Measurements from ENCODE around the gene KRTAP5-6.
A peak's percentile ranks its signal among the peaks of the same experiment; 100 is the strongest.
"Not testable (repeated sequence)": the region's sequence is repeated elsewhere in the genome, so short reads cannot be mapped to it uniquely, and the experiment has no call there.

The KRTAP5-6 gene

GRCh38 chr11:1696608-1697570 is at the start of gene KRTAP5-6:
KRTAP5-6 (plus strand) TSS chr11:1697195; CDS start chr11:1697246, 51 bp downstream.
- no peak for DNase-seq

- DNase-seq, result no peak
These were observed 48.9 kb upstream of the KRTAP5-6 start for GRCh38 chr11:1647901-1648652.

DNA sequence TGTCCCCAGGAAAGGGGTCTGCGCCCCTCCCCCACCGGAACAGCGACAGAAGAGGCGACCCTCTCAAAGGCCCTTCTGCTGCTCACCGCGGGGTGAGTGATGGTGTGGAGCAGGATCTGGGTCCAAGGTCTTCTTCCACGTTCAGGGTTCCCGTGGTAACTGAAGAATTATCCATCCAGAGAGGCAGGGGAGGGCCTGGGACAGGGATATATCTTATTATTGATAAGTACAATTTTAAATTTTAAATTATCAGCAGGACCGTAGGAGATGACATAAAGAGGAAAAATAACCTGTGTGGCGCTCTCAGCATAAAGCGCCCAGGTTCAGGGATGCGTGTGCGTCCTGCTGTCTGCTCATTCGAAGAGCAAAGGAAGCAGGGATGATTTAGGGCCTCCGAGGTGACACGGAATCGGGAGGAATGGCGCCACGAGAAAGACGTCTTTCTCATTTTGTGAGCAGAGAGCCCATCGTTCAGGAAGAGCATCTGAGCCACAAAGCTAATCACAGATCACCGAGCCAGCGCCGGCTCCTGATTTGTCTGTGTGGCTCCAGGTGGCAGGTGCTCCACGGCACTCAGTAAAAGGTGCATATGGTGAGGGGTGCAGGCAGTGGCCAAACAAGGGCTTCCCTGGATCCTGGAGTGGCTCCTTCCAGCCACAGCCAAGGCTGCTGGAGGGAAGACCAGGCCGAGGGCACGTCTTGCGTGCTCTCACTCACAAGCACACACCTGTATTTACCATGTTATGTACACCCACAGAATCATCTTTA is 48.2 kb upstream of the KRTAP5-6 start:
- DNase-seq, result no peak

- no peak for DNase-seq
These were observed 46.7 kb upstream of the KRTAP5-6 start for GRCh38 chr11:1650034-1650917.

DNA sequence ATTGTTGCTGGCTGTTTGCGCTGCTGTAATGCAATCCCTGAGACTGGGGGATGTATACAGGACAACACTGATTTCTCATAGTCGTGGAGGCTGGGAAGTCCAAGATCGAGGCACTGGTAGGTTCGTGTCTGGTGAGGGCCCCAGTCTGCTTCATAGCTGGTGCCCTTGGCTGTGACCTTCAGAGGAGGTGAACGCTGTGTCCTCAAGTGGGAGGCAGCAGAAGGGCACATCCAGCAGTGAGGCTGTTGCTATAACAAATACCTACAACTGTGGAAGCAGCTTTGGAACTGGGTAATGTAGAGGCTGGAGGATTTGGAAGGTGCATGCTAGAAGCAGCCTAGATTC is 46.1 kb upstream of the KRTAP5-6 start:
- DNase-seq, result no peak

DNA sequence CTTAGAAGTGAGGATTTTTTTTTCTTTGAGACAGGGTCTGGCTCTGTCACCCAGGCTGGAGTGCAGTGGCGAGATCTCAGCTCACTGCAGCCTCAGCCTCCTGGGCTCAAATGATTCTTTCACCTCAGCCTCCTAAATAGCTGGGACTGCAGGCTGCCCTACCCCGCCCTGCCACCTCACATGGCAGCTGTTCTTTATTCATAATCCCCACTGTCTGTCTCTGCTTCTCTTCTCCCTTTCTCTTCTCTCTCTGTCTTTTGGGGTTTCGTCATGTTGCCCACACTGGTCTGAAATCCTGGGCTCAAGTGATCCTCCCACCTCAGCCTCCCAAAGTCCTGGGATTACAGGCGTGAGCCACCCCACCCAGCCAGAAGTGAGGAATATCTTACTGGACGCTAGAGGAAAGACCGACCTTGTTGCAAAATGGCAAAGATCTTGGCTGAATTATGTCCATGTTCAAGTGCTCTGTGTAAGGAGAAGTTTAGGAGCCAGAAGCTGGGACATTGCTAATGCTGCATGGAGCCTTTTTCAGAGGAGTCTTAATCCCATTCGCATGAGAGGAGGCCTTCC is 45.5 kb upstream of the KRTAP5-6 start:
- no peak for DNase-seq

GRCh38 chr11:1652026-1652425 is 45.0 kb upstream of the KRTAP5-6 start:
- no peak for DNase-seq

- DNase-seq, result no peak
These were observed 44.6 kb upstream of the KRTAP5-6 start for GRCh38 chr11:1652442-1652770.

DNA sequence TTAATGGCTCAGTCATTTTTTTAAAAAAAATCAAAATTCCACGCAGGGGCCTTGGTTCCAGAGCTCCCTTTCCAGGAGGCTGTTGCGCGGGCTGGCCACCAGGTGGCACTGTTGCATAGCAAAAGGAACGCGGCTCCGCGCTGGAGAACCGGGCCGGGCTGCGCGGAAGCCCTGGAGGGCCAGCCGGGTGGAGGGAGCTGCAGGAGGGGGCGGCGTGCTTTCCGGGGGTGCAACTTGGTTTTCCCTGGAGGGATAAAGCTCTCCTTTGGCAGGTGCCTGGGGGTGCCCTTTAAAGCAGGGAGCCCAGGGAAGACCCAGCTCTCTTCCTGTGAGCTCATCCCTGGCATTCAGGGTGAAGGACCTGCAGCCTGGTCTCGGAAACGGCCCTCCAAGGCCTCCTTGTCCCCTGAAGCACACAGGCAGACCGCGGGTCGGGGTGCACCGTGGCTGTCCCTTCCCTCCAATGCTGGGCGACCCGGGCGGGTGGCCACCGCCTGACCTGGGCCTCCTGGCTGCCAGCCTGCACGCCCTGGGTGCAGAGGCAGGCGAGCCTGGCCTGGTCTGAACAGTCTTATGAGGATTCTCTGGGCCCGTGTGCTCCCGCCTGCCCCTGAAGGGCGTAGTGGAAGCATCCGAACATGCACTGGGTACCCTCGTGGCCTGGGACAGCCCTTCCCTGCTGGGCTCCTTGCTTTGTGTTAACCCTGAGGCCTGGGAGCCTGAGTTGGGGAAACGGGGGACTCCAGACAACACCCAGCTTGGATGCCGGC is 44.0 kb upstream of the KRTAP5-6 start:
- DNase-seq, result peak; percentile 65

GRCh38 chr11:1653541-1654387 is 43.2 kb upstream of the KRTAP5-6 start:
- DNase-seq, result no peak

DNA sequence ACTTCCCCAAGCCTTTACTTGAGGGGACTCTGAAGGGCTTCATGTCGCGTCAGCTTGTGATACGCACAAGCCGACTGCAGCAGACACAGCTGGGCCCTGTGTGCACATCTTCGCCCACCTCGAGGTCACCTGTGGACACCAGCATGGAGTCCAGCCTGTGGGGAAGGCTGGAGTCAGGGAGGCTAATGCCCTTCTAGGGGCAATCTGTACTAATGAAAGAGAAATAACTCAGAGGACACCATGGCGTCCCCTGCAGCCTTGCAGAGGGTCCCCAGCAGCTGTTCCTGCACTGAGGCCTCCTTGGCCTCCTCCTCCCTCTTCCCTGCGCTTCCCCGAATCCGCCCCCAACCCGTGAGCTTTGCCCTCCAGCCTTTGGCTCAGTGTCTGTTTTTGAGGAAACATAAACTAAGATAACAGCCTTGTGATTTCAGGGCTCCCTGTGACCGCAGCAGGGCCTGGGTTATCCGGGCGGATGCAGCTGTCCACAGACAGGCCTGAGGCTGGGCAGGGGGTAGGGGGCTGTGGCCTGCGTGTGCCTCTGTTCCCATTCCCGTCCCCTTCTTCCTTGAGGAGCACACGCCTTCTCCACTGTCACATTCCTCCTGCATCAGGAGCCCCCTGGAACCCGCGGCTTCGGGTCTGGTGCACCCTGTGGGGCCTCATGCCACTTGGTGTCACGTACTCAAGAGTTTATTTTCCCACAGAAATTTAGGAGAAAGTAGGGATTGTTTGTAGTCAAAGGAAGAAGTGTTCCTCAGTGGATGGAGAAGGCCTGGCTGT is 42.4 kb upstream of the KRTAP5-6 start:
- no peak for DNase-seq

DNA sequence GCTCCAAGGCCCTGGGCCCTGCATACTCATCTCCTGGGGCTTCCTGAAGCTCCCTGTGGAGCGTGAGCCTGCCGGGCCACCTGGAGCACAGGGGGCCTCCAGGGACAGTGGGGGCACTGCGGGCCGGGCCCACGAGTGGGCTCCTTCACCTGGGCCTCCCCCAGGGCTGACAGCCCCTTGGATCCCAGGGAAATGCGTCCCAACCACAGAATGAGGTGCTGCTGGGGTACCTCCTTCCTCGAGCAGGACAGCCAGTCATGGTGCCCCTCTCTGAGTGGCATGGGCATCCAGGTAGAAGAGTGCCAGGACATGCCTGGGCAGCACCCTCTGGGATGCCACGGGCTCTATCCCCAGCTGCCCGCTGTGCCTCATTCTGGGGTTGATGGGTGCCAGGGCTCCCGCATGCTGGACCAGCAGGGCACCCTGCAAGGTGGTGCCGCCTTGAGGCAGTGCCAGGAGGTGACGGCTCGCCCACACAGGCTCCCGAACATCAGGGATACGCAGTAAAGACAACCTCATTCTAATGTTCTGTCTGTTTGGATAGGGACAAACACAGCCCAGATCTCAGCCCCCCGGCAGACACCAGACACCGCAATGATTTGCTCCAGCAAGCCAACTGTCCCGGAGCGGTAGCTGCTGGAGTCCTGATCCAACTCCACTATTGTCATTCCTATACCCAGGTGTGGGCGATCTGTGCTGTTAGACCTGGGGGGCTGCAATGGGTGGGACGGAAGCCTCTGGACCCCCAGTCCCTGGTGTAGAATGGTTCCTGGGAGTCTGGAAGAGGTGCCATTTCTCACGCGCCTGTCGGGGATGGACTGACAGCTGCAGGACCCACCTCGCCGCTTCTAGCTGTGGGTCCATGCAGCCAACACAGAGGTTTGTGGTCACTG is 41.6 kb upstream of the KRTAP5-6 start:
- no peak for DNase-seq

DNA sequence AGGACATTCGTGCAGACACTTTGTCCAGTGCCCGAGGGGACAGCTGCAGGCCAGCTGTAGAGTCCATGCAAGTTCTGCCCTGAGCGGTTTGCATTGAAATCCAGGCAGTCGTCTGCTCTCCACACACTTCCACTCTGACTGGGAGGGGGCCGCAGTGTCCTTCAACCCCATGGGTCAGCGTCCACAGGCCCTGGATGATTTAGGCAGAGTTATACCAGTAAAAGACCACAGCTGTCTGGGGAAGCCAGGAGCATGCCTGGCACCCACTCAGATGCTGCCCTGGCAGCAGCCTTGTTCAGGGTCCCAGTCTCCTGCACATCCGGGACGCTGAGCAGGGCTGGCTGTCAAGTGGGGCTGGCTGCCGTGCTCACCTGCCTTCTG is 40.9 kb upstream of the KRTAP5-6 start:
- no peak for DNase-seq

- DNase-seq, result no peak
These were observed 40.3 kb upstream of the KRTAP5-6 start for GRCh38 chr11:1656670-1657069.

DNA sequence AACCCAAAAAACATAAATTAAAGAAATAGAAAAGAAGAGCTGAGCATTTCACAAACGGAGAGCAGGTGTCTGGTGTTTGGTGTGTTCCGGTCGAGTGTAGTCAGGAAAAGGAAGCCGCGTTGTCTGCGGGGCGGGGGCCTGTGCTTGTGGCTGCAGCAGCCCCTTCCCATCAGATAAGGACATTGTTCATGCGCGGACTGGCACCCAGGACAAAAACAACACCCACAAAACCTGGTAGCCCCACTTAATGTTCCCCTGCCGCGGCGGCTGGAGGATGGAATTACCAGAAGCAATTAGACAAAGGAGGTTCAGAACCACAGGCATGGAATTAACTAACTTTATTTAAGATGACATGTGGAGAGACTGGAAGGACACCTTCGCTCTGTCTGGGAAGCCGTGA is 37.5 kb upstream of the KRTAP5-6 start:
- DNase-seq, result no peak

DNA sequence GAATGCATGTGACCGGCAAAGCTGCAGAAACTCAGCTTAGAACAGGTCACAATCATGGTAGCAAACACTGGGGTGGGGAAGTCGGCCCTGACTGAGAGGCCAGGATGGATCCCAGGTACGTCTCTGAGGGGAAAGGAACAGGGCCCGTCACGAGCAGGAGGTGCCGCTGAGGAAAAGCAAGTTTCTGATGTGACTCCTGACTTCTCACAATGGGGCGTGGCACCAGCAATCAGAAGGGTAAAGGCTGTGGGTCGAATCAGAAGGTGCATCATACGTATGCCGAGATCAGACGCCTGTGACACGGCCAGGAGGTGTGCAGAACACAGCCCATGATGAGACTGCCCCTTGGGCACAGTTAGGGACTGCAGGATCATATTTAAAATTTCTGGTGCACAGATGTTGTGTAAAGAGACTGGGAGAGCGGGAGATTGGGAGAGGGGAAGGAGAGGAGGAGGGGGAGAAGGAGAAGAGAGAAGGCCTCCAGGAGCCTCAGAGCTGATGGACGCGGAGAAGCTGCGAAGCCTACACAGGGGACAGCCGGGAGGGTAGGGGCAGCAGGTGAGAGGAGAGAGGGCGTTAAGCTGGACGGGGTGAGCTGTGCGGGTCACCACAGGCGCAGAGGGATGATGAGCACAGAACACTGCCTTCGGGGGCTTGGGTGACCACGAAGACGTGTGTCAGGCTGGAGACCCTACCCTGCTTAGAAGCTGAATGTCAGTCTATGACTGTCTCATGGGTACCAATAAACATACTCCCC is 36.7 kb upstream of the KRTAP5-6 start:
- no peak for DNase-seq

- not testable (repeated sequence) for DNase-seq
These were observed 35.3 kb upstream of the KRTAP5-6 start for GRCh38 chr11:1661454-1662269.
